PC-3 (cell line): ENCODE results near the gene ASCL2.

Source experiments
- EZH2 ChIP-seq: fragments of 300-600 bp; sonication (generic); IDR thresholded peaks from one replicate; pipeline ENCODE4 v1.6.1; 2017; ENCODE audit warnings: antibody characterized with exemption, mild to moderate bottlenecking, low read length; ENCODE audit not compliant: unreplicated experiment
- EZH2phosphoT487 ChIP-seq: fragments of 300-600 bp; sonication (generic); IDR thresholded peaks from 2 replicates; pipeline ENCODE4 v1.6.1; 2018; ENCODE audit warnings: mild to moderate bottlenecking, antibody characterized with exemption, low read length, borderline replicate concordance
- TF ChIP-seq, protein P1 (sequence below): fragments of 300-600 bp; sonication (generic); conservative IDR thresholded peaks from 2 replicates; pipeline ENCODE4 v1.5.1; 2017; ENCODE audit warnings: antibody characterized with exemption, low read depth, mild to moderate bottlenecking, low read length

GRCh38 chr11:2268729-2269600 lies 1.4 kb downstream of the ASCL2 start:
- TF ChIP-seq, protein P1, sequence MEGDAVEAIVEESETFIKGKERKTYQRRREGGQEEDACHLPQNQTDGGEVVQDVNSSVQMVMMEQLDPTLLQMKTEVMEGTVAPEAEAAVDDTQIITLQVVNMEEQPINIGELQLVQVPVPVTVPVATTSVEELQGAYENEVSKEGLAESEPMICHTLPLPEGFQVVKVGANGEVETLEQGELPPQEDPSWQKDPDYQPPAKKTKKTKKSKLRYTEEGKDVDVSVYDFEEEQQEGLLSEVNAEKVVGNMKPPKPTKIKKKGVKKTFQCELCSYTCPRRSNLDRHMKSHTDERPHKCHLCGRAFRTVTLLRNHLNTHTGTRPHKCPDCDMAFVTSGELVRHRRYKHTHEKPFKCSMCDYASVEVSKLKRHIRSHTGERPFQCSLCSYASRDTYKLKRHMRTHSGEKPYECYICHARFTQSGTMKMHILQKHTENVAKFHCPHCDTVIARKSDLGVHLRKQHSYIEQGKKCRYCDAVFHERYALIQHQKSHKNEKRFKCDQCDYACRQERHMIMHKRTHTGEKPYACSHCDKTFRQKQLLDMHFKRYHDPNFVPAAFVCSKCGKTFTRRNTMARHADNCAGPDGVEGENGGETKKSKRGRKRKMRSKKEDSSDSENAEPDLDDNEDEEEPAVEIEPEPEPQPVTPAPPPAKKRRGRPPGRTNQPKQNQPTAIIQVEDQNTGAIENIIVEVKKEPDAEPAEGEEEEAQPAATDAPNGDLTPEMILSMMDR: no peak
- TF ChIP-seq EZH2: no peak
- no peak for TF ChIP-seq EZH2phosphoT487
